Psoas muscle (tissue), 8 donors: ENCODE results near the gene RWDD2A. TPM values are rescaled to one million over a fixed set of nuclear protein-coding genes. Genes with fewer than 3 reads are reported as not detected.

Experiments
- ATAC-seq, 4 donors: fragments of 200-7000 bp; cut with Tn5 transposase; one replicate each; pipeline ENCODE4 v1.9.1; 2020; ENCODE audit warnings: moderate library complexity in 3 of 4, mild to moderate bottlenecking in 2 of 4
- DNase-seq, 2 donors: peaks; one replicate each; pipeline ENCODE4 v3.0.0-alpha.2; 2020
- H3K27ac ChIP-seq: fragments of 200-600 bp; one replicate; pipeline ENCODE4 v1.8.0; 2022
- H3K27me3 ChIP-seq, 3 donors: fragments of 200-600 bp in 1 of 3; one replicate each; pipeline versions ENCODE4 v1.6.1 to v1.8.0; 2013 to 2022; ENCODE audit warnings: low read length in 2 of 3, mild to moderate bottlenecking in 2 of 3, moderate library complexity in 1 of 3; ENCODE audit not compliant: insufficient read depth in 3 of 3
- H3K36me3 ChIP-seq, 2 donors: fragments of 200-600 bp in 1 of 2; one replicate each; pipeline versions ENCODE4 v1.6.1 to v1.8.0; 2013 to 2022; ENCODE audit warnings: low read depth in 1 of 2, mild to moderate bottlenecking in 1 of 2, moderate library complexity in 1 of 2; ENCODE audit not compliant: insufficient read depth in 1 of 2
- H3K4me1 ChIP-seq: fragments of 200-600 bp; one replicate; pipeline ENCODE4 v1.8.0; 2022
- H3K4me3 ChIP-seq: fragments of 200-600 bp; one replicate; pipeline ENCODE4 v1.8.0; 2022; ENCODE audit warnings: mild to moderate bottlenecking
- H3K9me3 ChIP-seq: fragments of 200-600 bp; one replicate; pipeline ENCODE4 v1.8.0; 2022
- whole genome bisulfite sequencing, 3 donors: extraction: QIAGEN DNeasy Blood & Tissue Kit; methylation state at CpG; one replicate each; pipeline versions ENCODE4 v1.1.6 to v1.1.7; 2013; 5-methylcytosine and 5-hydroxymethylcytosine counted together
- intact Hi-C, 2 donors: fragments of 100-400 bp; cut with DNase I; formaldehyde crosslinking; loops; one replicate each; pipeline versions ENCODE4 v1.11.0 to v1.14.2; 2022
- polyA plus RNA-seq, 3 donors: library from polyadenylated mRNA; stranded (reverse); fragments of 200-250 nt; gene quantifications; one replicate each; pipeline ENCODE4 v1.2.3, GENCODE V29; 2013
- total RNA-seq, 4 donors: library from RNA; stranded (reverse); fragmentation: NEBNext Ultra II Directional in 2 of 4; extraction: Animal tissue kit (Norgen Biotek cat#: 25700) in 2 of 4; gene quantifications; one replicate each; pipeline versions ENCODE4 v1.2.1 to v1.2.4, GENCODE V29; 2021 to 2023
- TF ChIP-seq, protein P1 (sequence below): fragments of 200-600 bp; IDR thresholded peaks from one replicate; pipeline ENCODE4 v1.8.0; 2022; ENCODE audit warnings: antibody characterized with exemption
- donor health status: healthy with polysubstance abuse.
- donor health status: DM: no; HTN: no; CAD: no; lungs with moderate emphysema.
- donor health status: Bipolar disorder and iron deficiency.
- donor health status: healthy.
- donor health status: DM: yes; HTN: yes; CAD: no.
- donor health status: DM: no; HTN: no; CAD: no.
- donor health status: DM: no; HTN: no; CAD: no.
- donor health status: DM: yes; HTN: yes; CAD: no.

The RWDD2A gene
- total and polyA plus RNA-seq, 7 donors = 1.3 to 2.6 (median 2.1) TPM

DNA sequence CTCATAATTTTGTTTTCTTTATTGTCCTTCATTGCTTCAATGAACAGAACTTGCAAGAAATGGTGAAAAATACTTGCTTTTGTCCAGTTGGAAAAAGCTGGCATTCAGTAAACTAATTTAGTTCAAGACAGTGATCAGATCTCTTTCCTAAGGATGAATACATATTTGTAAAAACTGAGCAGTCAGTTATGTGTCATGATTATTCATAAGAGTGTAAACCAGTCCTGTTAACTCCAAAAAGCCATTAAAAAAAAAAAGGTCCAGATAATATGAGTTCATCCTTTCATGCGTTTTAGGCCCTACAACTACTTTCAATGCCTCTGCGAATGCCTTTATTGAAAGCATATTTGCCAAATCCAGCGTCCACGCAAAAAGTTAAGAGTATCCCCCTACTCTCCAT, 701 bp upstream of the RWDD2A start:
- peak overlapping the region; percentile 88 for H3K27ac ChIP-seq
- no peaks in the 10 kb centered on the region for H3K27me3 ChIP-seq
- H3K9me3 ChIP-seq = no peaks in the 10 kb centered on the region
- H3K36me3 ChIP-seq = peaks cover 10 to 35% of the 10 kb centered on the region in 2 donors
- ATAC-seq (no peak), DNase-seq (no peak)
- intact Hi-C loops = loop anchor here in 1 of 2 donors (5.0 kb wide), 1 partner anchor 125 kb away; the partner anchor contains the start of genes DOP1A and UBE3D
- TF ChIP-seq, protein P1, sequence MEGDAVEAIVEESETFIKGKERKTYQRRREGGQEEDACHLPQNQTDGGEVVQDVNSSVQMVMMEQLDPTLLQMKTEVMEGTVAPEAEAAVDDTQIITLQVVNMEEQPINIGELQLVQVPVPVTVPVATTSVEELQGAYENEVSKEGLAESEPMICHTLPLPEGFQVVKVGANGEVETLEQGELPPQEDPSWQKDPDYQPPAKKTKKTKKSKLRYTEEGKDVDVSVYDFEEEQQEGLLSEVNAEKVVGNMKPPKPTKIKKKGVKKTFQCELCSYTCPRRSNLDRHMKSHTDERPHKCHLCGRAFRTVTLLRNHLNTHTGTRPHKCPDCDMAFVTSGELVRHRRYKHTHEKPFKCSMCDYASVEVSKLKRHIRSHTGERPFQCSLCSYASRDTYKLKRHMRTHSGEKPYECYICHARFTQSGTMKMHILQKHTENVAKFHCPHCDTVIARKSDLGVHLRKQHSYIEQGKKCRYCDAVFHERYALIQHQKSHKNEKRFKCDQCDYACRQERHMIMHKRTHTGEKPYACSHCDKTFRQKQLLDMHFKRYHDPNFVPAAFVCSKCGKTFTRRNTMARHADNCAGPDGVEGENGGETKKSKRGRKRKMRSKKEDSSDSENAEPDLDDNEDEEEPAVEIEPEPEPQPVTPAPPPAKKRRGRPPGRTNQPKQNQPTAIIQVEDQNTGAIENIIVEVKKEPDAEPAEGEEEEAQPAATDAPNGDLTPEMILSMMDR = no peak
- WGBS, 3 donors = 1 to 4% (median 1%) methylated on average over 4 of the region's 4 CpGs
- H3K4me1 ChIP-seq = peaks cover 7% of the 10 kb centered on the region
- peak overlapping the region; percentile 97 for H3K4me3 ChIP-seq

DNA sequence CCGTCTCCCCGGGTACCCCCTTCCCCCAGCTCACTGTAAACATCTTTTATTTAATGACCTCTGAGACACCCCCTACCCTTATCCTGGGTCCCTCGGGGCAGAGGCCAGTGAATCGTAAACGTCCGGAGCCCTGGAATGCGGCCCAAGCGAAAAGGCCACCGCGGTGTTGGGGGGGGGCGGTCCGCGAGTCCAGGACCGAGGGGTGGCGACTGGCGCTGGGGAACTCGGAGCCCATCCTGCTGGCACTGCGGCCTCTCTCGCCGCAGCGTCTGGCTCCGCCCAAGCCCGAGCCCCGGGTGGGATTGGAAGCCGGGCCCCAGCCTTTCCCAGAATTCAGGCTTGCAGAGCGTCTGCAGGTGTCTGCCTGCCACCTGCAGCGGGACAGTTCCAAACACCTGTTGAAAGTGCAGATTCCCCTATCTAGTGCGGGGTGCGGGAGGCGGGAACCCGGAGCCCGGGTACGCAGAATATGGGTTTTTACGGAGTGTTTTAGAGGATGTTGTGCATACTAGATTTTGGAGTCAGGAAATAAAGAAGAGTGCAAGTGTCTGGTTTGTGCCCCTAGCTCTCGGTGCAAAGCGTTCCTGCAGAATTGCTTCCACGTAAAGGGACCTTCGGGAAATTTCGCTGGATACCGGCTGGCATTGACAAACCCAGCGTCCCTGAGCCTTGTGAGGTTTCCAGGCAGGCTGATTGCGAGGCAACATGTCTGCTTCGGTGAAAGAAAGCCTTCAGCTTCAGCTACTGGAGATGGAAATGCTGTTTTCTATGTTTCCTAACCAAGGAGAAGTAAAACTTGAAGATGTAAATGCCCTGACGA, 800 bp downstream of the RWDD2A start:
- ATAC-seq = peak; percentile 51 to 71 (median 56)
- intact Hi-C loops = loop anchor here in 1 of 2 donors (5.0 kb wide), 1 partner anchor 127 kb away; the partner anchor contains the start of genes DOP1A and UBE3D
- DNase-seq = peak; percentile 45 to 65
- Histone ChIP-seq H3K9me3 (no peaks in the 10 kb centered on the region), H3K4me1 (peaks cover 7% of the 10 kb centered on the region), H3K36me3 (peaks cover 10 to 32% of the 10 kb centered on the region in 2 donors), H3K27ac (peak overlapping the region; percentile 88), H3K27me3 (no peaks in the 10 kb centered on the region), H3K4me3 (peak overlapping the region; percentile 97)
- WGBS, 3 donors = 1 to 3% (median 3%) methylated on average over 43 to 44 of the region's 44 CpGs
- TF ChIP-seq, protein P1 = no peak

DNA sequence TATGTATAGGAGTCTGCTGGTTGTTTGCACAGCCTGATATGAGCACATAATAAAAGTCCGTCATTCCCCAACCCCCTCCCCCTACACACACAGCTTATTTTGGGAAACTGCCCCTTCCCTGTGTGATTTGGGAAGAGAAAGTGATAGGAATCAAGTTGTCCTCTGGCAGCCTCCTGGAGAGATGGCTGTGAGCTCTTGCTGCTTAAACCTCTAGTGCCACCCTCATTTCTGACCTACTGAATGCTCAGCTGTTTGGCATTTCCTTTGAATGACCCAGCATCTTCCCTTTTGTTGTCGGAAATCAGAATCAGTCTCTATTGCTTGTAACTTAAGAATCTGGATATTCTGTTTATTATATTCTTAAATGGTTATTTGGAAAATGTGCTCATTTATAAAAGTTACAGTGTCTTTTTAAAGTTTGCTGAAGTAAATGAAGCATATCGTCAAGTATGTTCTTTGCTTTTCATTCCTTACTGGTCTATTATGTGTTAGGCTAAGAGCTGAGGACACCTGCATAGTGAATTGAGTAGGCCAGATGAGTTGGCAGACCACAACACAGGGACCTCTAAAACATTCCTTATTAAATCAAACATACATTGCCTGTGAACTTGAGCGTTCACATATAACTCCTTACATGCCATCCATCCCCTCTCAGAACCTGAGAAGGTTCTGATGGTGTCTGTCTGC, 5.5 kb downstream of the RWDD2A start:
- ATAC-seq = no peak
- intact Hi-C loops = no loop called here
- Histone ChIP-seq H3K27ac (peak overlapping the region; percentile 36), H3K27me3 (no peaks in the 10 kb centered on the region), H3K9me3 (no peaks in the 10 kb centered on the region), H3K4me3 (no peak overlapping the region), H3K4me1 (peaks cover 3% of the 10 kb centered on the region), H3K36me3 (peaks cover 5 to 32% of the 10 kb centered on the region in 2 donors)
- DNase-seq = no peak
- 85 to 94% (median 91%) methylated on average over 4 of the region's 4 CpGs for WGBS, 3 donors
- TF ChIP-seq, protein P1 = no peak

DNA sequence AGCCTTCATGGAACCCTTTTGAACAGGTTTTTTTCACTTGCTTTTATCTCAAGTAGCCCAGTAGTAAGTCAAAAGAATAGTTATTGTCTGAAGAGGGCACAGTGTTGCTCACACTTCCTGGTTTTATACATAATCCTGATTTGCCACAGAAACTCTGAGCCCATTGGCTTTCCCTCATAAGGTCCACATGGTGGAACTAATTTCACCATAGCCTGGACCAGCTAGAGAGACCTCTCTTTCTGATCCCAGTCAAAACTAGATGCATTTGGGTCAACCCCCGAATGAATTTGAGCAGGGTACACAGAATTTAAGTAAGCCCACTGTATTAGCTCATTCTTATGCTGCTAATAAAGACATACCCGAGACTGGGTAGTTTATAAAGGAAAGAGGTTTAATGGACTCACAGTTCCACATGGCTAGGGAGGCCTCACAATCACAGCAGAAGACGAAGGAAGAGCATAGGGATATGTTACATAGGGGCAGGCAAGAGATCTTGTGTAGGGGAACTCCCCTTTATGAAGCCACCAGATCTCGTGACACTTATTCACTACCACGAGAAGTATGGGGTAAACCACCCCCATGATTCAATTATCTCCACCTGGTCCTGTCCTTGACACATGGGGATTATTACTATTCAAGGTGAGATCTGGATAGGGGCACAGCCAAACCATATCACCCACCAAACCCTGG, 6.2 kb downstream of the RWDD2A start:
- DNase-seq (no peak), ATAC-seq (peak; percentile 13 to 40 (median 22))
- 81 to 88% (median 83%) methylated on average over 5 of the region's 5 CpGs for WGBS, 3 donors
- no peaks in the 10 kb centered on the region for H3K9me3 ChIP-seq
- no peak overlapping the region for H3K4me3 ChIP-seq
- TF ChIP-seq, protein P1 = no peak
- peaks cover 3% of the 10 kb centered on the region for H3K4me1 ChIP-seq
- H3K27me3 ChIP-seq = no peaks in the 10 kb centered on the region
- intact Hi-C loops = no loop called here
- H3K36me3 ChIP-seq = peaks cover 5 to 32% of the 10 kb centered on the region in 2 donors
- H3K27ac ChIP-seq = peak overlapping the region; percentile 36
